K562 (cell line): Measurements from ENCODE around the gene CABLES1. TPM values are rescaled to one million over a fixed set of nuclear protein-coding genes. Genes with fewer than 3 reads are reported as not detected.

Experiments used
- ATAC-seq: fragments of 200-7000 bp; cut with Tn5 transposase; 3 replicates; pipeline ENCODE4 v1.9.1; 2020; ENCODE audit warnings: moderate library complexity
- BruUV-seq: library from RNA; stranded (reverse); fragments of 400-500 nt; replicated peaks from 2 replicates; lab custom pipeline; 2021; lab: Mats Ljungman, UMichigan
- CTCF ChIA-PET: fragments of 300-600 bp; formaldehyde crosslinking; extraction: SDS; loops from one replicate; lab custom pipeline; 2021; ENCODE audit warnings: low intra/inter-chr PET ratio; lab: Yijun Ruan, JAX
- POLR2A ChIA-PET: fragments of 300-600, 350-650 bp; sonication (Branson Sonifier 250); formaldehyde crosslinking; extraction: SDS; loops from one replicate; lab custom pipeline; 2021; ENCODE audit warnings: antibody characterized with exemption, inconsistent platforms; lab: Yijun Ruan, JAX
- DNase-seq, 4 experiments: peaks; one replicate each; pipeline versions ENCODE4 v3.0.0 to v3.0.0-alpha.2; 2011 to 2018; ENCODE audit warnings: low spot score in 3 of 4, mixed read lengths in 3 of 4; ENCODE audit errors: extremely low read depth in 1 of 4
- FAIRE-seq: peaks from 2 replicates; lab custom pipeline; 2011; peaks lifted over from hg19 to GRCh38; lab: Jason Lieb, UNC
- H2AFZ ChIP-seq: 2 replicates; pipeline ENCODE4 v1.6.0; 2011; ENCODE audit warnings: low read depth, low read length, control low read depth, inconsistent platforms
- H3K27ac ChIP-seq: fragments of 200-600 bp; 3 replicates; pipeline ENCODE4 v1.8.0; 2011; ENCODE audit warnings: low read depth, mild to moderate bottlenecking, control low read depth, inconsistent platforms, low read length, moderate library complexity, mixed read lengths; ENCODE audit errors: extremely low read depth
- H3K27me3 ChIP-seq, 2 experiments: fragments of 300-600 bp in 1 of 2; 2 replicates in 1 of 2; 3 replicates in 1 of 2; pipeline versions ENCODE4 v1.6.0 to v1.8.0; 2011; ENCODE audit warnings: inconsistent platforms in 2 of 2, low read length in 2 of 2, mild to moderate bottlenecking in 1 of 2, mixed read lengths in 1 of 2, moderate library complexity in 1 of 2; ENCODE audit not compliant: control insufficient read depth in 2 of 2, insufficient read depth in 2 of 2
- H3K36me3 ChIP-seq: fragments of 300-600 bp; 3 replicates; pipeline ENCODE4 v1.8.0; 2011; ENCODE audit warnings: mild to moderate bottlenecking, low read length, inconsistent platforms; ENCODE audit not compliant: control insufficient read depth, insufficient read depth
- H3K4me1 ChIP-seq, 2 experiments: fragments of 200-600 bp in 1 of 2; replicated peaks in 1 of 2; 2 replicates in 1 of 2; 3 replicates in 1 of 2; pipeline versions ENCODE4 v1.5.1 to v1.8.0; 2011; ENCODE audit warnings: inconsistent platforms in 2 of 2, low read length in 2 of 2, mild to moderate bottlenecking in 1 of 2, mixed read lengths in 1 of 2, moderate library complexity in 1 of 2; ENCODE audit not compliant: control insufficient read depth in 2 of 2, insufficient read depth in 2 of 2
- H3K4me2 ChIP-seq: 2 replicates; pipeline ENCODE4 v1.6.1; 2011; ENCODE audit warnings: low read length, control low read depth, inconsistent platforms, mixed read lengths; ENCODE audit not compliant: insufficient read depth
- H3K4me3 ChIP-seq: fragments of 200-600 bp; sonication (generic), shearing (Covaris generic); 2 replicates; pipeline ENCODE4 v1.5.1; 2016; ENCODE audit warnings: control low read depth, inconsistent platforms
- H3K79me2 ChIP-seq: fragments of 200-600 bp; 3 replicates; pipeline ENCODE4 v1.8.0; 2011; ENCODE audit warnings: low read length, inconsistent platforms; ENCODE audit not compliant: control insufficient read depth, insufficient read depth
- H3K9ac ChIP-seq, 2 experiments: 2 replicates each; pipeline versions ENCODE4 v1.6.0 to v1.6.1; 2011; ENCODE audit warnings: low read depth in 2 of 2, low read length in 2 of 2, control low read depth in 1 of 2, inconsistent platforms in 1 of 2, mild to moderate bottlenecking in 1 of 2, mixed read lengths in 1 of 2; ENCODE audit not compliant: insufficient read depth in 1 of 2
- H3K9me1 ChIP-seq: one replicate; pipeline ENCODE4 v1.6.0; 2011; ENCODE audit warnings: inconsistent platforms, mild to moderate bottlenecking, low read length, moderate library complexity; ENCODE audit not compliant: control insufficient read depth, insufficient read depth
- H3K9me3 ChIP-seq: replicated peaks from 2 replicates; pipeline ENCODE4 v1.5.1; 2011; ENCODE audit warnings: low read depth, low read length, inconsistent platforms; ENCODE audit not compliant: control insufficient read depth, insufficient read depth
- H4K20me1 ChIP-seq: replicated peaks from 2 replicates; pipeline ENCODE4 v1.6.1; 2011; ENCODE audit warnings: low read length, inconsistent platforms, mixed read lengths; ENCODE audit not compliant: control insufficient read depth, insufficient read depth
- BDP1 ChIP-seq: IDR thresholded peaks from 3 replicates; pipeline ENCODE4 v1.6.1; 2011; ENCODE audit not compliant: insufficient read length, insufficient read depth
- CBX3 ChIP-seq, 2 experiments: IDR thresholded peaks; 1 replicate in 1 of 2; 2 replicates in 1 of 2; pipeline ENCODE4 v1.6.1; 2012; ENCODE audit warnings: inconsistent platforms in 2 of 2, low read length in 2 of 2, borderline replicate concordance in 1 of 2, control low read depth in 1 of 2
- PHF20 ChIP-seq: fragments of 450-650 bp; IDR thresholded peaks from 2 replicates; pipeline ENCODE4 v1.6.1; 2018; ENCODE audit not compliant: partially characterized antibody
- SMARCC2 ChIP-seq: fragments of 450-650 bp; IDR thresholded peaks from 2 replicates; pipeline ENCODE4 v1.6.1; 2017; ENCODE audit warnings: antibody characterized with exemption, moderate library complexity, mild to moderate bottlenecking, low read depth
- ZNF12 ChIP-seq: sonication (generic); formaldehyde crosslinking; IDR thresholded peaks from 2 replicates; pipeline ENCODE4 v1.4.0; 2020; ENCODE audit warnings: mild to moderate bottlenecking, missing genetic modification reagents
- ZNF3 ChIP-seq: fragments of 250-450 bp; sonication (Bioruptor Pico); IDR thresholded peaks from 2 replicates; pipeline ENCODE4 v1.5.0; 2021; ENCODE audit warnings: mild to moderate bottlenecking, moderate library complexity
- ZNF764 ChIP-seq: fragments of 250-450 bp; sonication (Bioruptor Pico); IDR thresholded peaks from 2 replicates; pipeline ENCODE4 v1.4.0; 2020; ENCODE audit warnings: low read depth, mild to moderate bottlenecking, moderate library complexity
- WGBS: fragments of 100-300 bp; shearing (Covaris generic); methylation state at CpG from one replicate; pipeline ENCODE4 v1.1.6; 2016; ENCODE audit warnings: low coverage, mixed read lengths; ENCODE audit not compliant: insufficient coverage; ENCODE audit errors: missing lambda C conversion rate; 5-methylcytosine and 5-hydroxymethylcytosine counted together
- in situ Hi-C: fragments of 300-500 bp; cut with MboI; formaldehyde crosslinking; loops from 4 replicates; pipeline ENCODE4 v1.15.0; 2018; ENCODE audit warnings: inconsistent platforms, mixed read lengths
- intact Hi-C: fragments of 100-400 bp; cut with micrococcal nuclease; formaldehyde crosslinking; loops from 2 replicates; pipeline ENCODE4 v1.14.2; 2022
- polyA plus RNA-seq, 8 experiments: library from polyadenylated mRNA; depleted of rRNA in 4 of 8; stranded (reverse) in 5 of 8; unstranded in 3 of 8; fragments of >200 nt; fragmentation: Nextera tagmentation in 2 of 8; fragmentation: Illumina TruSeq in 1 of 8; extraction: Ambion mirVana in 2 of 8; extraction: Trizol in 1 of 8; gene quantifications; 2 replicates each; pipeline versions ENCODE4 v1.2.1 to v1.2.3, GENCODE V29; 2011 to 2014; ENCODE audit warnings: inconsistent platforms in 1 of 8, missing spikeins in 1 of 8
- total RNA-seq, 7 experiments: library from RNA; depleted of rRNA in 6 of 7; stranded (reverse); fragments of >200 nt in 6 of 7; fragmentation: Illumina TruSeq in 2 of 7; extraction: Trizol in 2 of 7; gene quantifications; 2 replicates each; pipeline versions ENCODE4 v1.2.1 to v1.2.3, GENCODE V29; 2011 to 2021; ENCODE audit warnings: low replicate concordance in 1 of 7

CABLES1 gene
- total and polyA plus RNA-seq, 9 of the 15 experiments (the other 6 are each of a cell fraction or from before 2014, with no cell fraction given), result 0.04 to 0.10 (median 0.06) TPM; not detected in 3

DNA sequence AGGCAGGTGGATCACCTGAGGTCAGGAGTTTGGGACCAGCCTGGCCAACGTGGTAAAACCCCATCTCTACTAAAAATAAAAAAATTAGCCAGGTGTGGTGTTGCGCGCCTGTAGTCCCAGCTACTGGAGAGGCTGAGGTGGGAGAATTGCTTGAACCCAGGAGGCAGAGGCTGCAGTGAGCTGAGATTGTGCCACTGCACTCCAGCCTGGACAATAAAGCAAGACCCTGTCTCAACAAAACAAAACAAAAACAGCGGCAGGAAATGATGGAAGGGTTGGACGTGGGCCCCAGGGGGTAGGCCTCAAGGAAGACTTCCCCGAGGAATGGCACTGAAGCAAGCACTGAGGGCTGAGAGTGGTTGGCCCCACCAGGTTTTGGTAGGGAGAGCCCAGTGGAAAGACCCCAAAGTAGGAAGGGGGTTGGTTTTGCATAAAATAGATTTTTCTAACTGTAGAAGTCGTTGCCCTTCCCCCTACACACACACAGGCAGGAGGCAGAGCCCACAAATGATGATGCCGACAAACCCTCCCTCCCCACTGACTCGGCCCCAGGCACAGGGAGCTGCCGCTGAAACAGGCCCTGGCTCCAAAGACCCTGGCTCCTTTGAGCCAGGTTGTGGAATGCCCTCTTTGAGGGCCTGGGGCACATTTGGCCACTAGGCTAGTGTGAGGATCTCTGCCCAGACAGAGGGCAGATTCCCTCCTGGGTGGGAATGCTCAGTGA is 104.8 kb downstream of the CABLES1 start:
- Histone ChIP-seq H2AFZ (no peak overlapping the region), H3K4me2 (no peak overlapping the region), H4K20me1 (no peaks in the 10 kb centered on the region), H3K27ac (no peak overlapping the region), H3K79me2 (no peaks in the 10 kb centered on the region), H3K9me1 (no peaks in the 10 kb centered on the region), H3K36me3 (no peaks in the 10 kb centered on the region), H3K4me1 (peaks cover 0 to 5% of the 10 kb centered on the region in 2 experiments; a peak in 2 of 5 replicates), H3K9ac (no peak overlapping the region), H3K4me3 (no peak overlapping the region), H3K9me3 (no peaks in the 10 kb centered on the region), H3K27me3 (peaks cover 62 to 75% of the 10 kb centered on the region in 2 experiments)
- no peak for ATAC-seq
- in situ Hi-C loops, result no loop called here
- FAIRE-seq, result no peak
- 26% methylated on average over 10 of the region's 10 CpGs for WGBS
- DNase-seq, result no peak
- POLR2A ChIA-PET, result interaction anchor here (0.6 to 1.7 kb wide), 4 partner anchors 8 to 31 kb away, joined by 3 to 5 read pairs (median 4); no protein-coding TSS in a partner anchor
- TF ChIP-seq CBX3 (IDR thresholded peaks at IDR 0.05; ENCODE audit: borderline replicate concordance in 1 of 2, low read length in 2 of 2), result no peak
- no peak for TF ChIP-seq PHF20
- TF ChIP-seq BDP1, result no peak
- TF ChIP-seq ZNF12 (CRISPR knock-in tag), result no peak
- TF ChIP-seq ZNF3 (CRISPR knock-in tag), result no peak
- TF ChIP-seq ZNF764 (CRISPR knock-in tag), result no peak
- no peak for TF ChIP-seq SMARCC2
- intact Hi-C loops, result loop anchor here (10.0 kb wide), 1 partner anchor 265 kb away; the partner anchor contains the start of gene RMC1
- no TSS peak for BruUV-seq
- CTCF ChIA-PET, result no interaction called here
